ENCODE results near the gene BCORL1. TPM values are rescaled to one million over a fixed set of nuclear protein-coding genes. Genes with fewer than 3 reads are reported as not detected.

BCORL1 gene
- total RNA-seq, 1 donor from 2014 or later: 6.1 TPM

GRCh38 chrX:130086447-130087206 is 104.2 kb downstream of the BCORL1 start:
- intact Hi-C loops (cut with micrococcal nuclease): loop anchor here (1.0 to 10.0 kb wide), 4 partner anchors 80 to 1728 kb away; partner anchors contain the start of gene RBMX2

DNA sequence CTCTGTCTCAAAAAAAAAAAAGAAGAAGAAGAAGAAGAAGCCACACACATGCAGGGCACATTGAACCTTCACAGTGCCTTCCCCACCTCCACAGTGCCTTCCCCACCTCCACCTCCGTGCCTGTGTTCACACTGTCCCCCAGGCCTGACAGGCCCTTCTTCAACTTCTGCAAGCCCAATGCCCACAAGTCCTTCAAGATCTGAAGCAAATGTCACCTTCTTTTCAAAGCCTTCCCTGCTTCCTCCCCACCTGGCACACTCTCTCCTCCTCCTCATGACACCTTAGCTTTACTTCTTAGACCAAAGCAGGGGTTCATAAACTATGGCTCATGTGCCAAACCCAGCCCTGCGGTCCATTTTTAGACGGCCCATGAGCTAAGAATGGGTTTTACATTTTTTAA is 107.9 kb downstream of the BCORL1 start:
- intact Hi-C loops (cut with micrococcal nuclease): no loop called here

DNA sequence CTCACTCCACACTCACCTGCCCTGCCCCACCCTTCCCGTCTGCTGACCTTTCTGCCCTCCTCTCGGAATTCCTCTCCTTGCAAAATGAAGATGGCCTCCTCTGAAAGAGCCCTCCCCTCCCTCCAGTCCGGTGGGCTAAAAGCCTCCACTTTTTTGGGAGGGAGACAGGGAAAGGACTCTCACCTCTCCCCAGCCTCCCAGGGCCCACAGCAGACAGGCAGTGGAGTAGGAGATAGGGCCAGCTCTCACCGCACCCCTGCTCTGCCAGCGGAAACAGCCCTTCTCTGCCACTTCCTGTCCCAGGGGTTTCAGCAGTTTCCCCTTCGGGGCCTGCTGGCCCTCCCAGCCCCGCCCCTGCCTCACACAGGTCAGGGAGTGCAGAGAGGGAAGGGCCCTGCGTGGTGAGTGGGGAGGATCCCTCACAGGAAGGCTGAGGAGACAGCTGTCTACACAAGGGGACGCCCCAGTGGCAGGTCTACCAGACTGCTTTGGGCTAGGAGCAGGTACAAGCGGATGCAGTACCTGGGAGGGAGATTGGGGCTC is 109.6 kb downstream of the BCORL1 start:
- intact Hi-C loops (cut with micrococcal nuclease): loop anchor here (1.0 kb wide), 3 partner anchors 10 to 28 kb away; no protein-coding TSS in a partner anchor

DNA sequence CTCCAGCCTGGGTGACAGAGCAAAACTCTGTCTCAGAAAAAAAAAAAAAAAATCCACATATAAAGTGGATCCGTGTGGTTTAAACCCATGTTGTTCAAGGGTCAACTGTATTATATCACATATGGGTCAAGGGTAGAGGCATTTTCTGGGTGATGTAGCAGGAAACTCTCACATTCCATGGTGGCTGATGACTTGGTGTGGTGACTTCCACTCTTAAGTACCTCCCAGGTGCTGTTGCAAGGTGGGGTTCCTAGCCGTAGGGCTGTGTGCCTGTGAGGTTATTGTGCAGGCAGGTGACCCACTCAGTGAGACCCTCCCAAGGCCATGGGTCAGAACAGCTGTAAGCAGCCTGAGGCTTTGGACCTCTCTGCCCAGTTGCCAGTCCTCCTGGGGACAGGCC is 110.8 kb downstream of the BCORL1 start:
- intact Hi-C loops (cut with micrococcal nuclease): no loop called here

DNA sequence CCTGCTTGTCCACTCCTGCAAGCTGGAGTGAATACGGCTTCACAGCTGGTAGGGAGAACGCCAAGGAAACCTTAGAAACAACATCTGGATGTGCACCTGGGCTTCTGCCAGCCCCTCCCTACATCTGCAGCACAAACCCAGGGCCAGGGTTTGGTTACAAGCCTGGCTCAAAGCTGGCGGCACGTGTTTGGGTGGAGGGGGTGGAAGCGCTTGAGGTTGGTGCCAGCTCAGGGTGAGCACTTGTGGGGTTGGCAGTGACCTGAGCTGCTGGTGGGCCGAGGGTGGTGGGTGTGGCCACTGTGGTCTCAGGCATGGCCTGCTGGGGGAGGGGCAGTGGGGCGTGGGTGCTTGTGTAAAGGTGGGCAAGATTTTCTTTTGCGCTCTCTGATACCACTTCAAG is 112.3 kb downstream of the BCORL1 start:
- intact Hi-C loops (cut with micrococcal nuclease): no loop called here

- intact Hi-C loops (cut with micrococcal nuclease): no loop called here
These were observed 113.0 kb downstream of the BCORL1 start for GRCh38 chrX:130095249-130096030.

DNA sequence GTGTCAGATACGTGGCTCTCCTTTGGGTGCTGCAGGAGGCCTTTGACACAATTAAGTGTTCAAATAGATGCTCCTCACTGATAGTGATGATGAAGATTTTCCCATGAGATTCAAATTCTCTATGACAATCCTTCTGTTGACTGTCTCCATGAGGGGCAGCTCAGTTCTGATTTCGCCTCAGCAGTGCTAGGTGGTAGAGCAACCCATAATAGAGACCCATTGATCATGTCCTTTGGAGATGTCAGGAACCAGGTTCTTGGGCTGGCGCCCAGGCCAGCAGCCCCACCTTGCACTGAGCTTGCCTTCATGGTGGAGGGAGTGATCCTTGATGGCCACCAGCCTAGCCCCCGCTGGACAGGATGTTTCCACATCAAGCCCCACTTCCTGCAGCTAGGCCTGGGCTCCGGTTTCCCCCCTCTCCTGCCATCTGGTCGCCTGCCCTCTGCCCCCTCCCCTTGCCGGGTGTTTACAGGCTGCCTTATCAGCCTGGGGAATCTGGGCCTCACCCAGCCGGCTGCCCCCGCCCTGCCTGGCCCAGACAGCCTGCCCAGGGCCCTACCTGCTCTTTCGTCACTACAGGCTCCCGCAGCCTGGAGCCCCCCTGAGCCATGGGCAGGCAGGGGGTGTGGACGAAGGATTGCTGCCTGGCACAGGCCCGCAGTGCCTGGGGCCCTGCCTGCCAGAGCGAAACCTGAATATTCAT is 115.2 kb downstream of the BCORL1 start:
- intact Hi-C loops (cut with micrococcal nuclease): no loop called here

GRCh38 chrX:130098210-130098552 is 115.7 kb downstream of the BCORL1 start:
- intact Hi-C loops (cut with micrococcal nuclease): no loop called here

DNA sequence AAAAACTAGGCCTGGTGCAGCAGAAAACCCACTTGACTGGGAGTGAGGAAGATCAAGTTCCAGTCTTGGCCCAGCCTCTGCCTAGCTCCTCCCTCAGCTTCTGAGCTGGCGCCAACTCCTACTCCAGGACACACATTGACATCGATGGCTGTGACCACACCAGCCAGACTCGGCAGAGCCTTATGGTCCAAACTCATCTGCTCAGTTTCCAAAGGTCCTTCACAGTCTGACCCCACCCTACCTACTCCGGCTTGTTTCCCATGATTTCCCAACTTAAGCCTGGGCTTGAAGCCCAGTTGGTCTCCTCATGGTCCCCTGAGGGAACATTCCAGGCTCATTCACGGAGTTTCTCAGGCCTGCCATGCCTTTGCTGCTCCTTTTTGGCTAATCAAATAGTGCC is 117.7 kb downstream of the BCORL1 start:
- intact Hi-C loops (cut with micrococcal nuclease): no loop called here

GRCh38 chrX:130103605-130104004 is 121.2 kb downstream of the BCORL1 start:
- intact Hi-C loops (cut with micrococcal nuclease): no loop called here

DNA sequence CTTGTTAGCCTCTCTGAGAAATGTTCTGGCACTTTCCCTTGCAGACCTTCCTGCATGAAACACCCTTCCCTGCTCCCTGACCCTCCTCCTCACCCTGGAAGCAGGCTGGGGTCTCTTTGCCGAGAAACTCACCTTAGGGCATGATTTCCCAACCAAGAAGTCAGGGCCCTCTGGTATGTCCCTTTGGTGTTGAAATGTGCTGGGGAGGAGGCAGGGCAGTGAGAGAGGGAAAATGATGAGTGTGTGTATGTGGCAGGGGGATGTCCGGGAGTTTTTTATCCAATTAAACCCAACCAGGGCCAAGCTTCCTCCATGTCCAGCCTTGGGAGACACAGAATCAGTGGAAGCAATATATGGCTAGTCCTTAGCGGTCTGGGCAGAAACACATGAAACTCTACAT is 122.8 kb downstream of the BCORL1 start:
- intact Hi-C loops (cut with micrococcal nuclease): no loop called here

DNA sequence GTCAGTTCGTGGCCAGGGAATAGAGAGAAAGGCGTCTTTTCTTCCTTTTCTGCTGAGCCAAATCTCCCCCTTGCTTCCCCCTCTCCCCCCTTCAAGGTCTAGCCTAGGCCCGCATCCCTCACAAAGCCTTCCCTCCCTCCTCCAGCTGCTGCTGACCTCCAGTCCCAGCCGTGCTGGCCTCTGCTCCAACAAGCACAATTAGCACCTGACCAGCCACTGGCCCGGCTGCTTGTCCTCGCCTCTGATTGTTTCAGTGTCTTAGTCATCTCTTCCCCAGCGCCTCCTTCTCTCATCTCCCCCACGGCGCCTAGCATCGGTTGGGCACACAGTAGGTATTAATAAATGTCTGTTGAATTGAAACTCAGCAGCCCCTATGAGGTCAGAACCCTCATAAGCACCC is 123.6 kb downstream of the BCORL1 start:
- intact Hi-C loops (cut with micrococcal nuclease): no loop called here

Other genes with a start within 250 kb of the BCORL1 start
- gene XPNPEP2, start 243.7 kb upstream of the BCORL1 start, total RNA-seq: 0.61 and 0.88 TPM in 2 replicates
- gene SASH3, start 202.7 kb upstream of the BCORL1 start, total RNA-seq: 301 and 308 TPM in 2 replicates
- 6.7 and 7.0 TPM in 2 replicates for gene ZDHHC9, start 138.7 kb upstream of the BCORL1 start, total RNA-seq
- gene UTP14A, start 76.5 kb upstream of the BCORL1 start, total RNA-seq: 31.9 and 32.0 TPM in 2 replicates
- 38.8 and 39.3 TPM in 2 replicates for gene ELF4, start 127.9 kb downstream of the BCORL1 start, total RNA-seq
- gene AIFM1, start 183.2 kb downstream of the BCORL1 start, total RNA-seq: 36.2 and 36.8 TPM in 2 replicates
- gene RAB33A, start 189.3 kb downstream of the BCORL1 start, total RNA-seq: 24.7 and 26.4 TPM in 2 replicates